Hepatocyte (in vitro differentiated cells): ENCODE data around the gene CRISP3.

Experiments used
- EZH2 ChIP-seq: fragments of 200-600 bp; sonication (generic); IDR thresholded peaks from 2 replicates; pipeline ENCODE4 v1.6.1; 2016; ENCODE audit warnings: antibody characterized with exemption, mild to moderate bottlenecking, borderline replicate concordance
- TF ChIP-seq, protein P1 (sequence below): fragments of 200-600 bp; sonication (generic); IDR thresholded peaks from 2 replicates; pipeline ENCODE4 v1.5.1; 2016; ENCODE audit warnings: antibody characterized with exemption, mild to moderate bottlenecking; ENCODE audit not compliant: poor library complexity

GRCh38 chr6:49736017-49736508 lies 8.1 kb downstream of the CRISP3 start:
- TF ChIP-seq, protein P1, sequence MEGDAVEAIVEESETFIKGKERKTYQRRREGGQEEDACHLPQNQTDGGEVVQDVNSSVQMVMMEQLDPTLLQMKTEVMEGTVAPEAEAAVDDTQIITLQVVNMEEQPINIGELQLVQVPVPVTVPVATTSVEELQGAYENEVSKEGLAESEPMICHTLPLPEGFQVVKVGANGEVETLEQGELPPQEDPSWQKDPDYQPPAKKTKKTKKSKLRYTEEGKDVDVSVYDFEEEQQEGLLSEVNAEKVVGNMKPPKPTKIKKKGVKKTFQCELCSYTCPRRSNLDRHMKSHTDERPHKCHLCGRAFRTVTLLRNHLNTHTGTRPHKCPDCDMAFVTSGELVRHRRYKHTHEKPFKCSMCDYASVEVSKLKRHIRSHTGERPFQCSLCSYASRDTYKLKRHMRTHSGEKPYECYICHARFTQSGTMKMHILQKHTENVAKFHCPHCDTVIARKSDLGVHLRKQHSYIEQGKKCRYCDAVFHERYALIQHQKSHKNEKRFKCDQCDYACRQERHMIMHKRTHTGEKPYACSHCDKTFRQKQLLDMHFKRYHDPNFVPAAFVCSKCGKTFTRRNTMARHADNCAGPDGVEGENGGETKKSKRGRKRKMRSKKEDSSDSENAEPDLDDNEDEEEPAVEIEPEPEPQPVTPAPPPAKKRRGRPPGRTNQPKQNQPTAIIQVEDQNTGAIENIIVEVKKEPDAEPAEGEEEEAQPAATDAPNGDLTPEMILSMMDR = no peak
- TF ChIP-seq EZH2 = no peak
